IMR-90 (cell line): ENCODE data around the gene LDB2.

Experiments
- BHLHE40 ChIP-seq: fragments of 150-350 bp; IDR thresholded peaks from 2 replicates; pipeline ENCODE4 v1.6.1; 2016; ENCODE audit warnings: mild to moderate bottlenecking, low read depth, low read length
- CEBPB ChIP-seq: IDR thresholded peaks from 2 replicates; pipeline ENCODE4 v1.6.1; 2012; ENCODE audit warnings: low read depth, low read length, improper control_type of control experiment
- FOS ChIP-seq: fragments of 150-350 bp; IDR thresholded peaks from 2 replicates; pipeline ENCODE4 v1.6.1; 2016; ENCODE audit warnings: low read depth, low read length
- MAFK ChIP-seq: IDR thresholded peaks from 2 replicates; pipeline ENCODE4 v1.6.1; 2012; ENCODE audit warnings: low read depth, low read length, improper control_type of control experiment
- MAZ ChIP-seq: IDR thresholded peaks from 2 replicates; pipeline ENCODE4 v1.6.1; 2012; ENCODE audit warnings: low read depth, mild to moderate bottlenecking, low read length, improper control_type of control experiment, moderate library complexity, borderline replicate concordance
- MXI1 ChIP-seq: IDR thresholded peaks from 2 replicates; pipeline ENCODE4 v1.6.1; 2012; ENCODE audit warnings: low read depth, mild to moderate bottlenecking, low read length, moderate library complexity, borderline replicate concordance
- POLR2A ChIP-seq: IDR thresholded peaks from 2 replicates; pipeline ENCODE4 v1.6.1; 2012; ENCODE audit warnings: mild to moderate bottlenecking, low read depth, low read length
- RAD21 ChIP-seq: IDR thresholded peaks from 2 replicates; pipeline ENCODE4 v1.6.1; 2012; ENCODE audit warnings: low read length, improper control_type of control experiment
- RCOR1 ChIP-seq: IDR thresholded peaks from 2 replicates; pipeline ENCODE4 v1.6.1; 2012; ENCODE audit warnings: mild to moderate bottlenecking, low read length, improper control_type of control experiment; ENCODE audit not compliant: insufficient replicate concordance
- RFX5 ChIP-seq: IDR thresholded peaks from 2 replicates; pipeline ENCODE4 v1.8.0; 2012; ENCODE audit warnings: low read depth, mild to moderate bottlenecking, low read length, moderate library complexity
- SMC3 ChIP-seq: fragments of 150-350 bp; IDR thresholded peaks from 2 replicates; pipeline ENCODE4 v1.6.1; 2016; ENCODE audit warnings: low read depth, mild to moderate bottlenecking, antibody characterized with exemption, low read length, moderate library complexity
- TF ChIP-seq, protein P1 (sequence below): conservative IDR thresholded peaks from 2 replicates; pipeline ENCODE4 v1.5.1; 2012; ENCODE audit warnings: mild to moderate bottlenecking, low read depth, low read length, improper control_type of control experiment
- TF ChIP-seq, protein P2 (sequence below): fragments of 150-350 bp; IDR thresholded peaks from 2 replicates; pipeline ENCODE4 v1.6.1; 2017; ENCODE audit warnings: mild to moderate bottlenecking, antibody characterized with exemption, low read length, low read depth
- TF ChIP-seq, protein P3 (sequence below): fragments of 150-350 bp; IDR thresholded peaks from 2 replicates; pipeline ENCODE4 v1.6.1; 2016; ENCODE audit warnings: low read depth, mild to moderate bottlenecking, low read length, moderate library complexity, borderline replicate concordance

DNA sequence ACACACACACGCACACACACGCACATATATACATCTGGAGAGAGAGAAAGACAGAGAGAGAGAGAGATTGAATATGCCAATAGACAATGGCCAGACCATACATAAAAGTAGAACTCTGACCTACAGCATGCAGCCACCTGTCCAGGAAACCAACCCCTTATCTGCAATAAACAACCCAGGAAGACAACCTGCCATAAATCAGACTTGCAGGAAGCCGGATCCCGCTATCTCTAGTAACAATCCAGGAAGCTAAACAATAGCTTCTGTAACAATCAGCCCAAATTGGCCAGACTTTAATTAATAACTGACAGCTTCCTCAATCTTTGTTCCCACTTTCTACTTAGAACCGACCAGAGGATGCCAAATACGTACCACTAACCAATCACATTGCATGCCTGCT is 173.2 kb downstream of the LDB2 start:
- TF ChIP-seq, protein P1, sequence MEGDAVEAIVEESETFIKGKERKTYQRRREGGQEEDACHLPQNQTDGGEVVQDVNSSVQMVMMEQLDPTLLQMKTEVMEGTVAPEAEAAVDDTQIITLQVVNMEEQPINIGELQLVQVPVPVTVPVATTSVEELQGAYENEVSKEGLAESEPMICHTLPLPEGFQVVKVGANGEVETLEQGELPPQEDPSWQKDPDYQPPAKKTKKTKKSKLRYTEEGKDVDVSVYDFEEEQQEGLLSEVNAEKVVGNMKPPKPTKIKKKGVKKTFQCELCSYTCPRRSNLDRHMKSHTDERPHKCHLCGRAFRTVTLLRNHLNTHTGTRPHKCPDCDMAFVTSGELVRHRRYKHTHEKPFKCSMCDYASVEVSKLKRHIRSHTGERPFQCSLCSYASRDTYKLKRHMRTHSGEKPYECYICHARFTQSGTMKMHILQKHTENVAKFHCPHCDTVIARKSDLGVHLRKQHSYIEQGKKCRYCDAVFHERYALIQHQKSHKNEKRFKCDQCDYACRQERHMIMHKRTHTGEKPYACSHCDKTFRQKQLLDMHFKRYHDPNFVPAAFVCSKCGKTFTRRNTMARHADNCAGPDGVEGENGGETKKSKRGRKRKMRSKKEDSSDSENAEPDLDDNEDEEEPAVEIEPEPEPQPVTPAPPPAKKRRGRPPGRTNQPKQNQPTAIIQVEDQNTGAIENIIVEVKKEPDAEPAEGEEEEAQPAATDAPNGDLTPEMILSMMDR, result no peak
- TF ChIP-seq BHLHE40, result no peak
- no peak for TF ChIP-seq RAD21
- TF ChIP-seq POLR2A, result no peak
- TF ChIP-seq, protein P2, sequence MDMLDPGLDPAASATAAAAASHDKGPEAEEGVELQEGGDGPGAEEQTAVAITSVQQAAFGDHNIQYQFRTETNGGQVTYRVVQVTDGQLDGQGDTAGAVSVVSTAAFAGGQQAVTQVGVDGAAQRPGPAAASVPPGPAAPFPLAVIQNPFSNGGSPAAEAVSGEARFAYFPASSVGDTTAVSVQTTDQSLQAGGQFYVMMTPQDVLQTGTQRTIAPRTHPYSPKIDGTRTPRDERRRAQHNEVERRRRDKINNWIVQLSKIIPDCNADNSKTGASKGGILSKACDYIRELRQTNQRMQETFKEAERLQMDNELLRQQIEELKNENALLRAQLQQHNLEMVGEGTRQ, result no peak
- TF ChIP-seq MAFK, result no peak
- no peak for TF ChIP-seq MXI1
- TF ChIP-seq CEBPB, result no peak
- TF ChIP-seq SMC3, result no peak
- no peak for TF ChIP-seq RCOR1
- TF ChIP-seq, protein P3, sequence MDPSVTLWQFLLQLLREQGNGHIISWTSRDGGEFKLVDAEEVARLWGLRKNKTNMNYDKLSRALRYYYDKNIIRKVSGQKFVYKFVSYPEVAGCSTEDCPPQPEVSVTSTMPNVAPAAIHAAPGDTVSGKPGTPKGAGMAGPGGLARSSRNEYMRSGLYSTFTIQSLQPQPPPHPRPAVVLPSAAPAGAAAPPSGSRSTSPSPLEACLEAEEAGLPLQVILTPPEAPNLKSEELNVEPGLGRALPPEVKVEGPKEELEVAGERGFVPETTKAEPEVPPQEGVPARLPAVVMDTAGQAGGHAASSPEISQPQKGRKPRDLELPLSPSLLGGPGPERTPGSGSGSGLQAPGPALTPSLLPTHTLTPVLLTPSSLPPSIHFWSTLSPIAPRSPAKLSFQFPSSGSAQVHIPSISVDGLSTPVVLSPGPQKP, result no peak
- no peak for TF ChIP-seq MAZ
- TF ChIP-seq RFX5, result no peak
- no peak for TF ChIP-seq FOS
